Measurements from ENCODE around the gene DSEL. TPM values are rescaled to one million over a fixed set of nuclear protein-coding genes. Genes with fewer than 3 reads are reported as not detected.

Gene DSEL
- polyA plus RNA-seq, 3 donors = 0.03 to 0.05 TPM; not detected in 1

- Histone ChIP-seq H4K20me1 (ENCODE audit: insufficient read depth, low read length) (no peaks in the 10 kb centered on the region), H3K4me3 (replicated peaks in 1 of 3; ENCODE audit: low read depth in 2 of 3, low read length in 3 of 3) (no peak overlapping the region), H3K79me2 (ENCODE audit: insufficient read depth, low read length) (no peaks in the 10 kb centered on the region), H3K4me2 (replicated peaks; ENCODE audit: extremely low read depth, low read length, poor library complexity, severe bottlenecking) (no peak overlapping the region), H3K27me3 (ENCODE audit: control insufficient read depth in 2 of 2, insufficient read depth in 2 of 2, low read length in 2 of 2) (no peaks in the 10 kb centered on the region), H2AFZ (ENCODE audit: insufficient read depth, low read depth, low read length, poor library complexity, severe bottlenecking) (no peak overlapping the region), H3K9me3 (replicated peaks in 1 of 2; ENCODE audit: control insufficient read depth in 1 of 2, insufficient read depth in 1 of 2, low read length in 2 of 2) (no peaks in the 10 kb centered on the region), H3K36me3 (replicated peaks in 1 of 2; ENCODE audit: control insufficient read depth in 1 of 2, insufficient read depth in 2 of 2, low read length in 2 of 2) (no peaks in the 10 kb centered on the region), H3K27ac (ENCODE audit: low read depth in 1 of 2, low read length in 2 of 2) (no peak overlapping the region), H3K4me1 (ENCODE audit: control insufficient read depth in 1 of 2, insufficient read depth in 2 of 2, low read length in 2 of 2) (no peaks in the 10 kb centered on the region), H3K9ac (ENCODE audit: insufficient read depth, low read length, poor library complexity, severe bottlenecking) (no peak overlapping the region)
- intact Hi-C loops (cut with micrococcal nuclease) = no loop called here
- H3K36me3 Mint-ChIP-seq = no peaks in the 10 kb centered on the region
- H3K4me1 Mint-ChIP-seq = no peaks in the 10 kb centered on the region
- H3K9me3 Mint-ChIP-seq = peaks cover 0 to 2% (median 0%) of the 10 kb centered on the region in 7 donors
- DNase-seq = no peak
- 88% methylated on average over 4 of the region's 6 CpGs for WGBS (ENCODE audit: insufficient coverage)
- H3K27ac Mint-ChIP-seq = no peak overlapping the region
- TF ChIP-seq CTCF (IDR thresholded peaks at IDR 0.05) = no peak
- H3K27me3 Mint-ChIP-seq (ENCODE audit: low read depth in 3 of 3) = no peaks in the 10 kb centered on the region
- H3K4me3 Mint-ChIP-seq = no peak overlapping the region
Measured at GRCh38 chr18:67483952-67484351, 32.6 kb downstream of the DSEL start.

GRCh38 chr18:67483237-67483636 is 33.3 kb downstream of the DSEL start:
- no peak for DNase-seq
- Histone ChIP-seq H3K36me3 (replicated peaks in 1 of 2; ENCODE audit: control insufficient read depth in 1 of 2, insufficient read depth in 2 of 2, low read length in 2 of 2) (no peaks in the 10 kb centered on the region), H3K9me3 (replicated peaks in 1 of 2; ENCODE audit: control insufficient read depth in 1 of 2, insufficient read depth in 1 of 2, low read length in 2 of 2) (no peaks in the 10 kb centered on the region), H4K20me1 (ENCODE audit: insufficient read depth, low read length) (no peaks in the 10 kb centered on the region), H3K9ac (ENCODE audit: insufficient read depth, low read length, poor library complexity, severe bottlenecking) (no peak overlapping the region), H3K4me3 (replicated peaks in 1 of 3; ENCODE audit: low read depth in 2 of 3, low read length in 3 of 3) (no peak overlapping the region), H3K4me1 (ENCODE audit: control insufficient read depth in 1 of 2, insufficient read depth in 2 of 2, low read length in 2 of 2) (no peaks in the 10 kb centered on the region), H2AFZ (ENCODE audit: insufficient read depth, low read depth, low read length, poor library complexity, severe bottlenecking) (no peak overlapping the region), H3K4me2 (replicated peaks; ENCODE audit: extremely low read depth, low read length, poor library complexity, severe bottlenecking) (no peak overlapping the region), H3K79me2 (ENCODE audit: insufficient read depth, low read length) (no peaks in the 10 kb centered on the region), H3K27me3 (ENCODE audit: control insufficient read depth in 2 of 2, insufficient read depth in 2 of 2, low read length in 2 of 2) (no peaks in the 10 kb centered on the region), H3K27ac (ENCODE audit: low read depth in 1 of 2, low read length in 2 of 2) (no peak overlapping the region)
- intact Hi-C loops (cut with micrococcal nuclease) = no loop called here
- H3K27ac Mint-ChIP-seq = no peak overlapping the region
- no peaks in the 10 kb centered on the region for H3K36me3 Mint-ChIP-seq
- H3K9me3 Mint-ChIP-seq = peaks cover 0 to 2% (median 0%) of the 10 kb centered on the region in 7 donors
- TF ChIP-seq CTCF (IDR thresholded peaks at IDR 0.05) = no peak
- H3K4me3 Mint-ChIP-seq = no peak overlapping the region
- H3K27me3 Mint-ChIP-seq (ENCODE audit: low read depth in 3 of 3) = no peaks in the 10 kb centered on the region
- no peaks in the 10 kb centered on the region for H3K4me1 Mint-ChIP-seq
- 11% methylated on average over 1 of the region's 2 CpGs for WGBS (ENCODE audit: insufficient coverage)
